Measurements from ENCODE around the gene ELL2. TPM values are rescaled to one million over a fixed set of nuclear protein-coding genes. Genes with fewer than 3 reads are reported as not detected.

ELL2 gene
- total and polyA plus RNA-seq, 9 of the 15 experiments (the other 6 are each of a cell fraction or from before 2014, with no cell fraction given): 4.3 to 18.3 (median 14.5) TPM

GRCh38 chr5:95904827-95905226 lies 56.8 kb downstream of the ELL2 start (continued):
- TF ChIP-seq, protein P1, sequence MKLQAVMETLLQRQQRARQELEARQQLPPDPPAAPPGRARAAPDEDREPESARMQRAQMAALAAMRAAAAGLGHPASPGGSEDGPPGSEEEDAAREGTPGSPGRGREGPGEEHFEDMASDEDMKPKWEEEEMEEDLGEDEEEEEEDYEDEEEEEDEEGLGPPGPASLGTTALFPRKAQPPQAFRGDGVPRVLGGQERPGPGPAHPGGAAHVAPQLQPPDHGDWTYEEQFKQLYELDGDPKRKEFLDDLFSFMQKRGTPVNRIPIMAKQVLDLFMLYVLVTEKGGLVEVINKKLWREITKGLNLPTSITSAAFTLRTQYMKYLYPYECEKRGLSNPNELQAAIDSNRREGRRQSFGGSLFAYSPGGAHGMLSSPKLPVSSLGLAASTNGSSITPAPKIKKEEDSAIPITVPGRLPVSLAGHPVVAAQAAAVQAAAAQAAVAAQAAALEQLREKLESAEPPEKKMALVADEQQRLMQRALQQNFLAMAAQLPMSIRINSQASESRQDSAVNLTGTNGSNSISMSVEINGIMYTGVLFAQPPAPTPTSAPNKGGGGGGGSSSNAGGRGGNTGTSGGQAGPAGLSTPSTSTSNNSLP (IDR thresholded peaks at IDR 0.05; ENCODE audit: borderline replicate concordance, low read depth, low read length): no peak
- TF ChIP-seq NFYB (IDR thresholded peaks at IDR 0.05; ENCODE audit: extremely low read depth, insufficient read length) (no peak), SRF (CRISPR knock-in tag; IDR thresholded peaks at IDR 0.05) (no peak), NKRF (IDR thresholded peaks at IDR 0.05; ENCODE audit: borderline replicate concordance) (no peak), HNRNPH1 (optimal IDR thresholded peaks at IDR 0.05; ENCODE audit: low read depth, low read length) (no peak), RHOXF2B (CRISPR knock-in tag; conservative IDR thresholded peaks at IDR 0.05) (no peak), CEBPG (CRISPR knock-in tag; IDR thresholded peaks at IDR 0.05) (no peak), CEBPG (tag; conservative IDR thresholded peaks at IDR 0.05 in 1 of 2, IDR thresholded peaks at IDR 0.05 in 1 of 2) (no peak), ZFP1 (CRISPR knock-in tag; IDR thresholded peaks at IDR 0.05) (no peak)

Measured in K562 (cell line).